Measurements from ENCODE around the gene UBL7. TPM values are rescaled to one million over a fixed set of nuclear protein-coding genes. Genes with fewer than 3 reads are reported as not detected.

UBL7 gene
- total and polyA plus RNA-seq, 10 of the 15 experiments (the other 5 are each of a cell fraction or from before 2014, with no cell fraction given), result 25.9 to 145 (median 90.1) TPM

GRCh38 chr15:74417670-74418069 is 43.3 kb downstream of the UBL7 start:
- H3K4me1 ChIP-seq (ENCODE audit: control insufficient read depth, insufficient read depth, low read length), result peaks cover 43% of the 10 kb centered on the region
- peaks cover 59 to 65% of the 10 kb centered on the region in 2 experiments for H3K36me3 ChIP-seq (ENCODE audit: control insufficient read depth in 2 of 2, insufficient read depth in 2 of 2, low read length in 1 of 2)
- H3K9me3 ChIP-seq (replicated peaks; ENCODE audit: control insufficient read depth, insufficient read depth, low read length), result no peaks in the 10 kb centered on the region
- H3K27me3 ChIP-seq (replicated peaks in 1 of 2; ENCODE audit: control insufficient read depth in 2 of 2, insufficient read depth in 2 of 2, low read length in 1 of 2), result no peaks in the 10 kb centered on the region
- H3K9ac ChIP-seq (ENCODE audit: control insufficient read depth, insufficient read depth, low read length), result no peak overlapping the region
- RAD21 ChIA-PET (ENCODE audit: unreplicated experiment), result interaction anchor here (24.4 kb wide), 1 partner anchor 18 kb away, joined by 496 read pairs; no protein-coding TSS in a partner anchor
- FAIRE-seq, result no peak
- TF ChIP-seq POLR2A (IDR thresholded peaks at IDR 0.05; ENCODE audit: low read depth, low read length) (peak; percentile 37; the same call in 1 of the 2 replicates), SRF (IDR thresholded peaks at IDR 0.05; ENCODE audit: low read depth in 2 of 2, low read length in 2 of 2) (no peak)
- POLR2A ChIA-PET, result interaction anchor here (0.7 to 3.1 kb wide), 2 partner anchors 13 to 16 kb away, joined by 3 to 27 read pairs; no protein-coding TSS in a partner anchor
- CTCF ChIA-PET, result interaction anchor here (16.9 kb wide), 1 partner anchor 17 kb away, joined by 187 read pairs; no protein-coding TSS in a partner anchor
- H2AFZ ChIP-seq (ENCODE audit: control insufficient read depth, low read depth, low read length), result no peak overlapping the region
- no peak for DNase-seq (ENCODE audit: low read depth, low spot score)
- H3K27ac ChIP-seq (ENCODE audit: control insufficient read depth, insufficient read depth), result no peak overlapping the region
- in situ Hi-C loops (cut with MboI) (no loop called here), intact Hi-C loops (cut with micrococcal nuclease; ENCODE audit: unreplicated experiment) (no loop called here)
- H4K20me1 ChIP-seq (ENCODE audit: control insufficient read depth, insufficient read depth), result peaks cover 34% of the 10 kb centered on the region
- SMC1A ChIA-PET (ENCODE audit: uncharacterized antibody, unreplicated experiment), result interaction anchor here (0.6 to 9.3 kb wide), 2 partner anchors 15 to 38 kb away, joined by 3 to 82 read pairs; no protein-coding TSS in a partner anchor
- peaks cover 81% of the 10 kb centered on the region for H3K79me2 ChIP-seq (ENCODE audit: control insufficient read depth, insufficient read depth, low read length)
- no peak for ATAC-seq
- no peak overlapping the region for H3K4me3 ChIP-seq
- 80% methylated on average over 7 of the region's 9 CpGs for WGBS (ENCODE audit: insufficient coverage, insufficient replicate concordance, low lambda C conversion rate, missing lambda C conversion rate)
- BruUV-seq (replicated peaks), result no TSS peak
- no peak overlapping the region for H3K4me2 ChIP-seq (ENCODE audit: control insufficient read depth, insufficient read depth)

DNA sequence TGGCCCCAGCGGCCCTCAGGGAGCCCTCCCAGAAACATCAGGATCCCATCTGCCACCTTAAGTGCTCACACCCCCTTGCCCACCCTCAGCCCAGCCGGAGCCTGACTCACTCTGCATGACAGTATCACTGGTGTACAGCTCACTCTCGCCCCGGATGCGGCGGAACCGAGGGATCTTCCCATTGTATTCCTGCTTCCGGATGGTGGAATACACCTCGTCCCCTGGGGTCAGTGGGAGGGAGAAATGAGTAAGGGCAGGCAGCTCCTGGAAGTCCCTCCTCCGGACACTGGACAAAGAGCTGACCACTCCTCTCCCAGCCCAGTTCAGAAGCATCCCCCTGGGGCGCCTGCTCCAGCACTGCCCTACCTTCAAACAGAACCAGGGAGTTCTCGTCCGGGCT is 43.7 kb downstream of the UBL7 start:
- H3K79me2 ChIP-seq (ENCODE audit: control insufficient read depth, insufficient read depth, low read length), result peaks cover 76% of the 10 kb centered on the region
- ChIA-PET SMC1A (ENCODE audit: uncharacterized antibody, unreplicated experiment) (interaction anchor here (0.6 to 9.3 kb wide), 2 partner anchors 15 to 38 kb away, joined by 3 to 82 read pairs; no protein-coding TSS in a partner anchor), RAD21 (ENCODE audit: unreplicated experiment) (interaction anchor here (24.4 kb wide), 1 partner anchor 17 kb away, joined by 496 read pairs; no protein-coding TSS in a partner anchor)
- TF ChIP-seq TAF1 (IDR thresholded peaks at IDR 0.05; ENCODE audit: borderline replicate concordance, low read depth, low read length) (no peak), SKIL (IDR thresholded peaks at IDR 0.05; ENCODE audit: low read depth, poor library complexity, severe bottlenecking) (no peak), MXI1 (IDR thresholded peaks at IDR 0.05; ENCODE audit: low read depth, low read length) (no peak), PKNOX1 (IDR thresholded peaks at IDR 0.05) (no peak), CBX3 (IDR thresholded peaks at IDR 0.05; ENCODE audit: borderline replicate concordance, low read depth) (no peak), MTA2 (IDR thresholded peaks at IDR 0.05; ENCODE audit: low read depth) (no peak), RELB (IDR thresholded peaks at IDR 0.05; ENCODE audit: low read depth) (no peak), TBL1XR1 (IDR thresholded peaks at IDR 0.05; ENCODE audit: low read depth, low read length) (no peak)

More for the DNA sequence above, 43.7 kb downstream of the UBL7 start:
- intact Hi-C loops (cut with micrococcal nuclease; ENCODE audit: unreplicated experiment), result no loop called here
- ChIA-PET POLR2A (interaction anchor here (0.6 kb wide), 1 partner anchor 442 kb away, joined by 3 read pairs; no protein-coding TSS in a partner anchor), CTCF (interaction anchor here (16.9 kb wide), 1 partner anchor 16 kb away, joined by 187 read pairs; no protein-coding TSS in a partner anchor)
- in situ Hi-C loops (cut with MboI), result no loop called here
- no peaks in the 10 kb centered on the region for H3K9me3 ChIP-seq (replicated peaks; ENCODE audit: control insufficient read depth, insufficient read depth, low read length)
- FAIRE-seq (no peak), ATAC-seq (no peak), DNase-seq (ENCODE audit: low read depth, low spot score) (no peak)
- H2AFZ ChIP-seq (ENCODE audit: control insufficient read depth, low read depth, low read length), result no peak overlapping the region
- no TSS peak for BruUV-seq (replicated peaks)
- H3K4me2 ChIP-seq (ENCODE audit: control insufficient read depth, insufficient read depth), result no peak overlapping the region
- peaks cover 55 to 66% of the 10 kb centered on the region in 2 experiments for H3K36me3 ChIP-seq (ENCODE audit: control insufficient read depth in 2 of 2, insufficient read depth in 2 of 2, low read length in 1 of 2)
- peaks cover 39% of the 10 kb centered on the region for H3K4me1 ChIP-seq (ENCODE audit: control insufficient read depth, insufficient read depth, low read length)
- H3K4me3 ChIP-seq, result no peak overlapping the region
- no peak overlapping the region for H3K27ac ChIP-seq (ENCODE audit: control insufficient read depth, insufficient read depth)
- H3K27me3 ChIP-seq (replicated peaks in 1 of 2; ENCODE audit: control insufficient read depth in 2 of 2, insufficient read depth in 2 of 2, low read length in 1 of 2), result no peaks in the 10 kb centered on the region
- peaks cover 31% of the 10 kb centered on the region for H4K20me1 ChIP-seq (ENCODE audit: control insufficient read depth, insufficient read depth)
- 77% methylated on average over 13 of the region's 13 CpGs for WGBS (ENCODE audit: insufficient coverage, insufficient replicate concordance, low lambda C conversion rate, missing lambda C conversion rate)
- H3K9ac ChIP-seq (ENCODE audit: control insufficient read depth, insufficient read depth, low read length), result no peak overlapping the region

Measured in GM12878 (cell line).